Duodenal mucosa (tissue), 2 donors: ENCODE results near the gene CCDC9B.

ENCODE experiments used
- H3K27ac ChIP-seq: one replicate; pipeline ENCODE4 v1.7.0; 2013; ENCODE audit warnings: low read depth, low read length
- H3K27me3 ChIP-seq, 2 donors: one replicate each; pipeline ENCODE4 v1.7.0; 2013; ENCODE audit warnings: low read length in 2 of 2, control low read depth in 1 of 2; ENCODE audit not compliant: insufficient read depth in 2 of 2, control insufficient read depth in 1 of 2
- H3K36me3 ChIP-seq, 2 donors: one replicate each; pipeline ENCODE4 v1.7.0; 2013; ENCODE audit warnings: low read length in 2 of 2, control low read depth in 1 of 2; ENCODE audit not compliant: insufficient read depth in 2 of 2, control insufficient read depth in 1 of 2
- H3K4me1 ChIP-seq, 2 donors: one replicate each; pipeline ENCODE4 v1.7.0; 2013; ENCODE audit warnings: low read length in 2 of 2, control low read depth in 1 of 2; ENCODE audit not compliant: insufficient read depth in 2 of 2, control insufficient read depth in 1 of 2
- H3K4me3 ChIP-seq, 2 donors: one replicate each; pipeline ENCODE4 v1.7.0; 2013; ENCODE audit warnings: low read length in 2 of 2, low read depth in 1 of 2
- H3K9ac ChIP-seq, 2 donors: one replicate each; pipeline ENCODE4 v1.7.0; 2013; ENCODE audit warnings: low read length in 2 of 2, low read depth in 1 of 2
- H3K9me3 ChIP-seq, 2 donors: one replicate each; pipeline ENCODE4 v1.7.0; 2013; ENCODE audit warnings: low read length in 2 of 2, control low read depth in 1 of 2; ENCODE audit not compliant: control insufficient read depth in 1 of 2

CCDC9B gene

GRCh38 chr15:40345225-40345866 is 4.6 kb upstream of the CCDC9B start:
- peak overlapping the region; percentile 87 for H3K27ac ChIP-seq
- no peaks in the 10 kb centered on the region for H3K27me3 ChIP-seq
- H3K36me3 ChIP-seq: no peaks in the 10 kb centered on the region
- H3K4me1 ChIP-seq: peaks cover 66 to 78% of the 10 kb centered on the region in 2 donors
- H3K9me3 ChIP-seq: no peaks in the 10 kb centered on the region
- H3K4me3 ChIP-seq: peak overlapping the region; percentile 36 to 42
- peak overlapping the region; percentile 71 to 74 for H3K9ac ChIP-seq

GRCh38 chr15:40344631-40345120 is 3.9 kb upstream of the CCDC9B start:
- no peaks in the 10 kb centered on the region for H3K27me3 ChIP-seq
- H3K27ac ChIP-seq: peak overlapping the region; percentile 37
- peak overlapping the region; percentile 36 to 42 for H3K4me3 ChIP-seq
- H3K4me1 ChIP-seq: peaks cover 66 to 77% of the 10 kb centered on the region in 2 donors
- H3K36me3 ChIP-seq: no peaks in the 10 kb centered on the region
- H3K9ac ChIP-seq: peak overlapping the region; percentile 71 to 74
- H3K9me3 ChIP-seq: no peaks in the 10 kb centered on the region

- no peak overlapping the region for H3K4me3 ChIP-seq
- H3K27ac ChIP-seq: no peak overlapping the region
- H3K27me3 ChIP-seq: no peaks in the 10 kb centered on the region
- no peaks in the 10 kb centered on the region for H3K9me3 ChIP-seq
- peaks cover 67 to 77% of the 10 kb centered on the region in 2 donors for H3K4me1 ChIP-seq
- H3K9ac ChIP-seq: peak overlapping the region in 1 of 2 donors; percentile 74
- no peaks in the 10 kb centered on the region for H3K36me3 ChIP-seq
Observed at GRCh38 chr15:40344217-40344616, 3.5 kb upstream of the CCDC9B start.

GRCh38 chr15:40343512-40343911 is 2.8 kb upstream of the CCDC9B start:
- Histone ChIP-seq H3K27me3 (no peaks in the 10 kb centered on the region), H3K27ac (no peak overlapping the region), H3K9me3 (no peaks in the 10 kb centered on the region), H3K36me3 (no peaks in the 10 kb centered on the region), H3K9ac (peak overlapping the region in 1 of 2 donors; percentile 32), H3K4me3 (no peak overlapping the region), H3K4me1 (peaks cover 66 to 77% of the 10 kb centered on the region in 2 donors)

- Histone ChIP-seq H3K27me3 (no peaks in the 10 kb centered on the region), H3K9me3 (no peaks in the 10 kb centered on the region), H3K27ac (no peak overlapping the region), H3K36me3 (no peaks in the 10 kb centered on the region), H3K9ac (no peak overlapping the region), H3K4me3 (no peak overlapping the region), H3K4me1 (peaks cover 69 to 78% of the 10 kb centered on the region in 2 donors)
Observed at GRCh38 chr15:40342416-40343320, 1.9 kb upstream of the CCDC9B start.

GRCh38 chr15:40340038-40340739 is 550 bp downstream of the CCDC9B start:
- H3K9me3 ChIP-seq: no peaks in the 10 kb centered on the region
- H3K4me3 ChIP-seq: peak overlapping the region; percentile 52 to 60
- peak overlapping the region; percentile 58 to 79 for H3K9ac ChIP-seq
- H3K27ac ChIP-seq: peak overlapping the region; percentile 80
- H3K27me3 ChIP-seq: no peaks in the 10 kb centered on the region
- H3K4me1 ChIP-seq: peaks cover 58 to 62% of the 10 kb centered on the region in 2 donors
- H3K36me3 ChIP-seq: no peaks in the 10 kb centered on the region

- peak overlapping the region; percentile 80 for H3K27ac ChIP-seq
- no peaks in the 10 kb centered on the region for H3K27me3 ChIP-seq
- H3K9ac ChIP-seq: peak overlapping the region; percentile 58 to 79
- H3K4me3 ChIP-seq: peak overlapping the region; percentile 52 to 60
- peaks cover 59 to 63% of the 10 kb centered on the region in 2 donors for H3K4me1 ChIP-seq
- no peaks in the 10 kb centered on the region for H3K36me3 ChIP-seq
- no peaks in the 10 kb centered on the region for H3K9me3 ChIP-seq
Observed at GRCh38 chr15:40339621-40339945, 1.2 kb downstream of the CCDC9B start.

- Histone ChIP-seq H3K27ac (peak overlapping the region; percentile 5), H3K9ac (peak overlapping the region; percentile 58 to 79), H3K9me3 (no peaks in the 10 kb centered on the region), H3K27me3 (no peaks in the 10 kb centered on the region), H3K36me3 (no peaks in the 10 kb centered on the region), H3K4me1 (peaks cover 64% of the 10 kb centered on the region in 2 donors), H3K4me3 (peak overlapping the region in 1 of 2 donors; percentile 0)
Observed at GRCh38 chr15:40338921-40339620, 1.7 kb downstream of the CCDC9B start.

- H3K9me3 ChIP-seq: no peaks in the 10 kb centered on the region
- no peak overlapping the region for H3K27ac ChIP-seq
- no peak overlapping the region for H3K4me3 ChIP-seq
- peak overlapping the region; percentile 18 to 29 for H3K9ac ChIP-seq
- H3K4me1 ChIP-seq: peaks cover 68 to 69% of the 10 kb centered on the region in 2 donors
- no peaks in the 10 kb centered on the region for H3K36me3 ChIP-seq
- no peaks in the 10 kb centered on the region for H3K27me3 ChIP-seq
Observed at GRCh38 chr15:40338041-40338657, 2.6 kb downstream of the CCDC9B start.
